PFSK-1 (cell line): ENCODE measurements around the gene STEAP1B.

ENCODE experiments used
- POLR2AphosphoS5 ChIP-seq: IDR thresholded peaks from 2 replicates; pipeline ENCODE4 v1.6.1; 2012; ENCODE audit warnings: low read depth, mild to moderate bottlenecking, control low read depth, low read length, moderate library complexity
- TF ChIP-seq, protein P1 (sequence below), 2 experiments: IDR thresholded peaks; 2 replicates each; pipeline versions ENCODE4 v1.6.1 to v1.8.0; 2011 to 2012; ENCODE audit warnings: low read depth in 2 of 2, low read length in 2 of 2, control low read depth in 1 of 2, inconsistent platforms in 1 of 2, mild to moderate bottlenecking in 1 of 2, moderate library complexity in 1 of 2; ENCODE audit not compliant: insufficient read depth in 1 of 2

- TF ChIP-seq POLR2AphosphoS5 = no peak
- TF ChIP-seq, protein P1, sequence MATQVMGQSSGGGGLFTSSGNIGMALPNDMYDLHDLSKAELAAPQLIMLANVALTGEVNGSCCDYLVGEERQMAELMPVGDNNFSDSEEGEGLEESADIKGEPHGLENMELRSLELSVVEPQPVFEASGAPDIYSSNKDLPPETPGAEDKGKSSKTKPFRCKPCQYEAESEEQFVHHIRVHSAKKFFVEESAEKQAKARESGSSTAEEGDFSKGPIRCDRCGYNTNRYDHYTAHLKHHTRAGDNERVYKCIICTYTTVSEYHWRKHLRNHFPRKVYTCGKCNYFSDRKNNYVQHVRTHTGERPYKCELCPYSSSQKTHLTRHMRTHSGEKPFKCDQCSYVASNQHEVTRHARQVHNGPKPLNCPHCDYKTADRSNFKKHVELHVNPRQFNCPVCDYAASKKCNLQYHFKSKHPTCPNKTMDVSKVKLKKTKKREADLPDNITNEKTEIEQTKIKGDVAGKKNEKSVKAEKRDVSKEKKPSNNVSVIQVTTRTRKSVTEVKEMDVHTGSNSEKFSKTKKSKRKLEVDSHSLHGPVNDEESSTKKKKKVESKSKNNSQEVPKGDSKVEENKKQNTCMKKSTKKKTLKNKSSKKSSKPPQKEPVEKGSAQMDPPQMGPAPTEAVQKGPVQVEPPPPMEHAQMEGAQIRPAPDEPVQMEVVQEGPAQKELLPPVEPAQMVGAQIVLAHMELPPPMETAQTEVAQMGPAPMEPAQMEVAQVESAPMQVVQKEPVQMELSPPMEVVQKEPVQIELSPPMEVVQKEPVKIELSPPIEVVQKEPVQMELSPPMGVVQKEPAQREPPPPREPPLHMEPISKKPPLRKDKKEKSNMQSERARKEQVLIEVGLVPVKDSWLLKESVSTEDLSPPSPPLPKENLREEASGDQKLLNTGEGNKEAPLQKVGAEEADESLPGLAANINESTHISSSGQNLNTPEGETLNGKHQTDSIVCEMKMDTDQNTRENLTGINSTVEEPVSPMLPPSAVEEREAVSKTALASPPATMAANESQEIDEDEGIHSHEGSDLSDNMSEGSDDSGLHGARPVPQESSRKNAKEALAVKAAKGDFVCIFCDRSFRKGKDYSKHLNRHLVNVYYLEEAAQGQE (IDR thresholded peaks at IDR 0.05; ENCODE audit: insufficient read depth in 1 of 2, low read depth in 2 of 2, low read length in 2 of 2) = no peak
These were observed 944 bp downstream of the STEAP1B start for GRCh38 chr7:22499044-22499443.
